ES-I3 (cell line): Measurements from ENCODE around the gene ALOX5.
"Not testable (repeated sequence)": the region's sequence is repeated elsewhere in the genome, so short reads cannot be mapped to it uniquely, and the experiment has no call there.

Experiments used
- H3K36me3 ChIP-seq: 2 replicates; pipeline ENCODE4 v1.6.1; 2013; ENCODE audit warnings: mild to moderate bottlenecking, low read length, control low read depth, moderate library complexity; ENCODE audit not compliant: insufficient read depth
- H3K4me1 ChIP-seq: 2 replicates; pipeline ENCODE4 v1.6.1; 2013; ENCODE audit warnings: mild to moderate bottlenecking, control low read depth, low read length; ENCODE audit not compliant: insufficient read depth
- H3K9ac ChIP-seq: 2 replicates; pipeline ENCODE4 v1.6.1; 2013; ENCODE audit warnings: low read depth, mild to moderate bottlenecking, low read length, moderate library complexity
- H3K9me3 ChIP-seq: 2 replicates; pipeline ENCODE4 v1.6.1; 2013; ENCODE audit warnings: mild to moderate bottlenecking, low read length, moderate library complexity; ENCODE audit not compliant: control insufficient read depth, insufficient read depth

Gene ALOX5

DNA sequence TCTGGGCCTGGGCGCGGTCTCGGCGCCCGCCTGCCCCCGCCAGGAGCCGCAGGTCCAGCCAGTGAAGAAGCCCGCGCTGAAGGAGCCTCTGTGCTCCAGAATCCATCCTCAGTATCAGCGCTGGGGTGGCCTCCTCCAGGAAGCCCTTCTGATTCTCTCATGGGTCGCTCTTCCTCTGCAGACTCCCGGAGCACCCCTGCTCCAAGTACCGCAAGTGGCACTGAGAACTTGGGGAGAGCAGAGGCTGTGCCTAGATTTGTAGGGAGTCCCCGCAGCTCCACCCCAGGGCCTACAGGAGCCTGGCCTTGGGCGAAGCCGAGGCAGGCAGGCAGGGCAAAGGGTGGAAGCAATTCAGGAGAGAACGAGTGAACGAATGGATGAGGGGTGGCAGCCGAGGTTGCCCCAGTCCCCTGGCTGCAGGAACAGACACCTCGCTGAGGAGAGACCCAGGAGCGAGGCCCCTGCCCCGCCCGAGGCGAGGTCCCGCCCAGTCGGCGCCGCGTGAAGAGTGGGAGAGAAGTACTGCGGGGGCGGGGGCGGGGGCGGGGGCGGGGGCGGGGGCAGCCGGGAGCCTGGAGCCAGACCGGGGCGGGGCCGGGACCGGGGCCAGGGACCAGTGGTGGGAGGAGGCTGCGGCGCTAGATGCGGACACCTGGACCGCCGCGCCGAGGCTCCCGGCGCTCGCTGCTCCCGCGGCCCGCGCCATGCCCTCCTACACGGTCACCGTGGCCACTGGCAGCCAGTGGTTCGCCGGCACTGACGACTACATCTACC is at the start of gene ALOX5:
Gene ALOX5, plus strand, starts transcription at position 641 of the 774 bp plus-strand sequence. Its CDS starts 64 bp downstream, at position 705.
- Histone ChIP-seq H3K4me1 (peaks cover 4% of the 10 kb centered on the region), H3K36me3 (no peaks in the 10 kb centered on the region), H3K9ac (peak within 1 kb of the TSS; percentile 63), H3K9me3 (no peaks in the 10 kb centered on the region)

DNA sequence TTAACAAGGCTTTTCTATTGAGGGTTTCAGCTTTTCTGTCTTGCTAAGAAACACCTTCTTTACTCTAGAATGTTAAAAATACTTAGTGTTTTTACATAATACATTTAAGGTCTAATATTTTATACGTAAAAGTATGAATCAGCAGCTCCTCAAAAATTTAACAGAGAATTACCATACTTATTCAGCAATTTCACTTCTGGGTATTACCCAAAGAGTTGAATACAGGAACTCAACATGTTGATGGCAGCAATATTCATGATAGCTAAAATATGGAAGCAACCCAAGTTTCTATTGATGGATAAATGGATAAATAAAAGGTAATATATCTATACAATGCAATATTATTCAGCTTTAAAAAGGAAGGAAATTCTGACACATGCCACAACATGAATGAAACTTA is 48.9 kb upstream of the ALOX5 start:
- H3K9me3 ChIP-seq, result no peaks in the 10 kb centered on the region; the same call in 1 of the 2 replicates
- no peaks in the 10 kb centered on the region for H3K4me1 ChIP-seq
- no peak overlapping the region for H3K9ac ChIP-seq
- H3K36me3 ChIP-seq, result no peaks in the 10 kb centered on the region

DNA sequence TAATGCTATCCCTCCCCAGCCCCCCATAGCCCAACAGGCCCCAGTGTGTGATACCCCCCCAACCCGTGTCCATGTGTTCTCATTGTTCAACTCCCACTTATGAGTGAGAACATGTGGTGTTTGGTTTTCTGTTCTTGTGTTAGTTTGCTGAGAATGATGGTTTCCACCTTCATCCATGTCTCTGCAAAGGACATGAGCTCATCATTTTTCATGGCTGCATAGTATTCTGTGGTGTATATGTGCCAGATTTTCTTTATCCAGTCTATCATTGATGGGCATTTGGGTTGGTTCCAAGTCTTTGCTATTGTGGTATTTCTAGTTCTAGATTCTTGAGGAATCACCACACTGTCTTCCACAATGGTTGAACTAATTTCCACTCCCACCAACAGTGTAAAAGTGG is 47.2 kb upstream of the ALOX5 start:
- H3K9me3 ChIP-seq, H3K4me1 ChIP-seq, H3K9ac ChIP-seq, H3K36me3 ChIP-seq: not testable (repeated sequence)

DNA sequence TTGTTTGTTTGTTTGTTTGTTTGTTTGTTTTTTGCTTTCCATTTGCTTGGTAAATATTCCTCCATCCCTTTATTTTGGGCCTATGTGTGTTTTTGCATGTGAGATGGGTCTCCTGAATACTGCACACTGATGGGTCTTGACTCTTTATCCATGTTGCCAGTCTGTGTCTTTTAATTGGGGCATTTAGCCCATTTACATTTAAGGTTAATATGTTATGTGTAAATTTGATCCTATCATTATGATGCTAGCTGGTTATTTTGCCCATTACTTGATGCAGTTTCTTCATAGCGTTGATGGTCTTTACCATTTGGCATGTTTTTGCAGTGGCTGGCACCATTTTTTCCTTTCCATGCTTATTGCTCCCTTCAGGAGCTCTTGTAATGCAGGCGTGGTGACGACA is 42.2 kb upstream of the ALOX5 start:
- H3K9ac ChIP-seq, H3K36me3 ChIP-seq, H3K9me3 ChIP-seq, H3K4me1 ChIP-seq: not testable (repeated sequence)

DNA sequence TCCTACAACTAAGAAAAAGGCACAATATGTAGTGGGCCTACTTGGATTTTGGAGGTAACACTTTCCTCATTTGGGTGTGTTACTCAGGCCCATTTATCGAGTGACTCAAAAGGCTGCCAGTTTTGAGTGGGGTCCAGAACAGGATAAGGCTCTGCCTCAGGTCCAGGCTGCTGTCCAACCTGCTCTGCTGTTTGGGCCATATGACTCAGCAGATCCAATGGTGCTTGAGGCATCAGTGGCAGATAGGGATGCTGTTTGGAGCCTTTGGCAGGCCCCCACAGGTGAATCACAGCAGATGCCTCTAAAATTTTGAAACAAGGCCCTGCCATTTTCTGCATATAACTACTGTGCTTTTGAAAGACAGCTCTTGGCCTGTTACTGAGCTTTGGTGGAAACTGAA is 34.1 kb upstream of the ALOX5 start:
- Histone ChIP-seq H3K9me3 (no peaks in the 10 kb centered on the region; the same call in 1 of the 2 replicates), H3K4me1 (no peaks in the 10 kb centered on the region), H3K36me3 (no peaks in the 10 kb centered on the region), H3K9ac (no peak overlapping the region)

DNA sequence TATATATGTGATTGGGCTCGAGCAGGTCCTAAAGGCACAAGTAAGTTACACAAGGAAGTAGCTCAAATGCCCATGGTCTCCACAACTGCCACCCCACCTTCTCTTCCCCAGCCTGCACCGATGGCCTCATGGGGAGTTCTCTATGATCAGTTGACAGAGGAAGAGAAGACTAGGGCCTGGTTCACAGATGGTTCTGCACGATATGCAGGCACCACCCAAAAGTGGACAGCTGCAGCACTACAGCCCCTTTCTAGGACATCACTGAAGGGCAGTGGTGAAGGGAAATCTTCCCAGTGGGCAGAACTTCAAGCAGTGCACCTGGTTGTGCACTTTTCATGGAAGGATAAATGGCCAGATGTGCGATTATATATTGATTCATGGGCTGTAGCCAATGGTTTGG is 33.6 kb upstream of the ALOX5 start:
- not testable (repeated sequence) for H3K4me1 ChIP-seq, H3K36me3 ChIP-seq, H3K9me3 ChIP-seq, H3K9ac ChIP-seq

DNA sequence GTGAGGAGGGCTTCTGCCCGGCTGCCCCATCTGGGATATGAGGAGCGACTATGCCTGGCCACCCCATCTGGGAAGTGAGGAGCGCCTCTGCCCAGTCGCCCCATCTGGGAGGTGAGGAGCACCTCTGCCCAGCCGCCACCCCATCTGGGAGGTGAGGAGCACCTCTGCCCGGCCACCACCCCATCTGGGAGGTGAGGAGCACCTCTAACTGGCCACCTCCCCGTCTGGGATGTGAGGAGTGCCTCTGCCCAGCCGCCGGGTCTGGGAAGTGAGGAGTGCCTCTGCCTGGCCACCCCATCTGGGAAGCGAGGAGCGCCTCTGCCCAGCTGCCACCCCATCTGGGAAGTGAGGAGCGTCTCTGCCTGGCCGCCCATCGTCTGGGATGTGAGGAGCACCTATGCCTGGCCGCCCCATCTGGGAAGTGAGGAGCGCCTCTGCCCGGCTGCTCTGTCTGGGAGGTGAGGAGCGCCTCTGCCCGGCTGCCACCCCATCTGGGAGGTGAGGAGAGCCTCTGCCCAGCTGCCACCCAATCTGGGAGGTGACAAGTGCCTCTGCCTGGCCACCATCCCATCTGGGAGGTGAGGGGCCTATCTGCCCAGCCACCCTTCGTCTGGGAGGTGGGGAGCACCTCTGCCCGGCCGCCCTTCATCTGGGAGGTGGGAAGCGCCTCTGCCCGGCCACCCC is 27.2 kb upstream of the ALOX5 start:
- not testable (repeated sequence) for H3K9me3 ChIP-seq, H3K9ac ChIP-seq, H3K36me3 ChIP-seq, H3K4me1 ChIP-seq

- not testable (repeated sequence) for H3K9me3 ChIP-seq
These were observed 26.6 kb upstream of the ALOX5 start for GRCh38 chr10:45347464-45347863.

DNA sequence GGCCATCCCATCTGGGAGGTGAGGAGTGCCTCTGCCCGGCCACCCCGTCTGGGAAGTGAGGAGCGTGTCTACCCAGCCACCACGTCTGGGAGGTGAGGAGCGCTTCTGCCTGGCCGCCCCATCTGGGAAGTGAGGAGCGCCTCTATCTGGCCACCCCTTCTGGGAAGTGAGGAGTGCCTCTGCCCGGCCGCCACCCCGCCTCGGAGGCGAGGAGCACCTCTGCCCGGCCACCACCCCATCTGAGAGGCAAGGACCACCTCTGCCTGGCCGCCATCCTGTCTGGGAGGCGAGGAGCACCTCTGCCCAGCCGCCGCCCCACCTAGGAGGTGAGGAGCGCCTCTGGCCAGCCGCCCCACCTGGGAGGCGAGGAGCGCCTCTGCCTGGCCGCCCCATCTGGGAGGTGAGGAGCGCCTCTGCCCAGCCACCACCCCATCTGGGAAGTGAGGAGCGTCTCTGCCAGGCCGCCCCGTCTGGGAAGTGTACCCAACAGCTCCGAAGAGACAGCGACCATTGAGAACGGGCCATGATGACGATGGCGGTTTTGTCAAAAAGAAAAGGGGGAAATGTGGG is 25.7 kb upstream of the ALOX5 start:
- not testable (repeated sequence) for H3K36me3 ChIP-seq, H3K9ac ChIP-seq, H3K9me3 ChIP-seq, H3K4me1 ChIP-seq

More at GRCh38 chr10:45347464-45347863, 26.6 kb upstream of the ALOX5 start:
- H3K4me1 ChIP-seq, H3K9ac ChIP-seq, H3K36me3 ChIP-seq: not testable (repeated sequence)

DNA sequence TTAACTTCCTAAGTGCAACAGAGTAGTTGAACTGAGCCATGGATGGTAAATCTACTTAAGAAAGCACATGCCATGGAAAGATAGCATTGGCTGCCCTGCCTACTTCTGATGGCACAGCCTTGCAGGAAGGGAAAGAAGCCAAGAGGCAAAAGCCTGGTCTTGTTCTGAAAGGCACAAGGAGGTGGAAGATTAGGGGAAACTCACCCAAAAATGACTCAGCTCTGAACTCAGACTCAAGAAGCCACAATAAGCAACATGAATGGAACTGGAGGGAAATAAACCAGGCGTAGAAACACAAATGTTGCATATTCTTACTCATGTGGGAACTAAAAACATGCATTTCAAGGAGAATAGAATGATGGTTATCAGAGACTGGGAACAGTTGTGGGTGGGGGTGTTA is 20.8 kb upstream of the ALOX5 start:
- no peaks in the 10 kb centered on the region for H3K4me1 ChIP-seq
- no peaks in the 10 kb centered on the region for H3K36me3 ChIP-seq
- H3K9ac ChIP-seq, result no peak overlapping the region
- H3K9me3 ChIP-seq, result no peaks in the 10 kb centered on the region

- Histone ChIP-seq H3K9me3 (no peaks in the 10 kb centered on the region), H3K9ac (no peak overlapping the region), H3K4me1 (peaks cover 1% of the 10 kb centered on the region; the same call in 1 of the 2 replicates), H3K36me3 (no peaks in the 10 kb centered on the region)
These were observed 19.8 kb upstream of the ALOX5 start for GRCh38 chr10:45354261-45354660.

- Histone ChIP-seq H3K4me1 (peaks cover 2% of the 10 kb centered on the region; the same call in 1 of the 2 replicates), H3K36me3 (no peaks in the 10 kb centered on the region), H3K9me3 (no peaks in the 10 kb centered on the region), H3K9ac (no peak overlapping the region)
These were observed 18.5 kb upstream of the ALOX5 start for GRCh38 chr10:45355494-45355893.

DNA sequence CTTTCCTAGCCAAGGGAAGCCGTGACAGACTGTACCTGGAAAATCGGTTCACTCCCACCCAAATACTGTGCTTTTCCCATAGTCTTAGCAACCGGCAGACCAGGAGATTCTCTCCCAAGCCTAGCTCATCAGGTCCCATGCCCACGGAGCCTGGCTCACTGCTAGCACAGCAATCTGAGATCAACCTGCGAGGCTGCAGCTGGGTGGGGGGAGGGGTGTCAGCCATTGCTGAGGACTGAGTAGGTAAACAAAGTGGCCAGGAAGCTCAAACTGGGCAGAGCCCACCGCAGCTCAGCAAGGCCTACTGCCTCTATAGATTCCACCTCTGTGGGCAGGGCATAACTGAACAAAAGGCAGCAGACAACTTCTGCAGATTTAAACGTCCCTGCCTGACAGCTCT is 15.1 kb upstream of the ALOX5 start:
- H3K9me3 ChIP-seq, H3K36me3 ChIP-seq, H3K4me1 ChIP-seq, H3K9ac ChIP-seq: not testable (repeated sequence)

GRCh38 chr10:45361983-45362799 is 11.8 kb upstream of the ALOX5 start:
- not testable (repeated sequence) for H3K9me3 ChIP-seq, H3K36me3 ChIP-seq, H3K4me1 ChIP-seq
- H3K9ac ChIP-seq, result peak overlapping the region; percentile 50; the same call in 1 of the 2 replicates
